Hypothalamus (tissue), 51 donors: ENCODE measurements around the gene NHERF2.

ENCODE experiments used
- DNase-seq, 51 donors: peaks; one replicate each; lab custom pipeline; 2025; lab: John Stamatoyannopoulos, UW

NHERF2 gene

DNA sequence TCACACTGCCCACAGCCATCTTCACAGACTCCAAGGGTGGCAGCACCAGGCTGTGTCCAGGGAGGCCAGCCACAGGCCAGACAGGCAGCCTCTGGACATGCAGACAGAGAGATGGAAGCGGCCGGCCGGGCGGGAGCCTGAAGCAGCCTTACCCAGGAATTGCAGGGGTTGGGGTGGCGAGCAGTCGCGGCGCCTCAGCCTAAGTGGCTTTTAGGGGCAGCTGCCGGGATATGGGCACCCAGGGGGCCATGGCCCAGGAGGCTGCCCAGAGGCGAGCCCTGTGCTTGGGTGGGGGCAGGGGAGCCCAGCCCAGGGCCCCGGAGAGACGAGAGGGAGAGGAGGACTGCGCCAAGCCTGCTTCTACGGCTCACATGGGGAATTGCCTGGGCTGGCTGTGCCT is 1.5 kb upstream of the NHERF2 start:
- DNase-seq, result no peak

GRCh38 chr16:2025878-2026460 is 733 bp upstream of the NHERF2 start:
- DNase-seq, result no peak

GRCh38 chr16:2027024-2028010 is 615 bp downstream of the NHERF2 start:
- peak in 1 of 51 donors; percentile 58 for DNase-seq

DNA sequence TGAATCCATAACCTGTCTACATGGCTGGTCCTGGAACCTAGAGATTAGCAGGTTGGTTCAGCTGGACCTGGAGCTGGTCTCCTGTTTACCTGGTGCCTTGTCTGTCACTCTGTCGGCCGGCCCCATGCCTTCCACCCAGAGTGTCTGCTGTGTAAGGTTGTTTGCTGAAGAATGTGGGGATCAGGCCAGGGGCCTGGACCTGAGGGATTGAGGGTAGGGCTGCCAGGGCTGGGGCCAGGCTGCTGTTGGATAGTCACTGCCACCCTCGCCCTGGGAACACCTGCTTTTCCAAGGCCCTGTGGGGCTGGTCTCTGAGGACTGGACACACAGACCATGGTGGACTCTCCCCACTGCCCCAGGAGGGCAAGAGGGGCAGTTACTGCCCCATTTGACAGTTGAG is 1.4 kb downstream of the NHERF2 start:
- no peak for DNase-seq

- no peak for DNase-seq
Measured at GRCh38 chr16:2028620-2029220, 2.0 kb downstream of the NHERF2 start.

DNA sequence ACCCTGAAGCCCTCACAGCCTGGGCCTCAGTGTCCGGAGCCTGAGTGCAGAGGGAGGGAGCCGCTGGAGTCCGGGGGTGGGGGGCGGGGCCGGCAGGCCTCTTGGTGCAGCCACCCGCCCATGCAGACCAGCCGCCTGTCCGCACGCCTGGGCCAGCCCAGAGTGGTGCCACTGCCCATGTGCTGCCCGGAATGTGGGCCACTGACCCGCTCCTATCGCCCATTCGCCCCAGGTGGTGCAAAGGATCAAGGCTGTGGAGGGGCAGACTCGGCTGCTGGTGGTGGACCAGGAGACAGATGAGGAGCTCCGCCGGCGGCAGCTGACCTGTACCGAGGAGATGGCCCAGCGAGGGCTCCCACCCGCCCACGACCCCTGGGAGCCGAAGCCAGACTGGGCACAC is 2.6 kb downstream of the NHERF2 start:
- DNase-seq, result no peak

DNA sequence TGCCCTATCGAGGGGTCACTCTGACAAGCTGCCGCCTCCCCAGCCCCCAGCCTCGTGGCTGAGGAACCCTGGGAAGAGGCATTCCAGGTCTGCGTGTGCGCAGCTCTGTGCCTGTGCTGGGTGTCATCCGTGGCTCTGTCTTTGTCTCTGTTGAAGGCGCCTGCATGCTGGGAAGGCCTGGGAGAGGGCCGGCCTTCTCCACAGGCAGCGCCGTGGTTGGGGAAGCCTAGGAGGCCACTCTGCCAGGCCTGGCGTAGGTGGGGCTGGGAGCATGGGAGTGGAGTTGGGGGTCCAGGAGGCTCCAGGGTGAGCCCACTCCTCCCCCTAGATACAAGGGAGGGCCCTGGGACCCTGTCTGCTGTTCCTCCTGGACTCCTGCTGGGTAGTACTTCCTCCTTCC is 3.3 kb downstream of the NHERF2 start:
- no peak for DNase-seq

- no peak for DNase-seq
Measured at GRCh38 chr16:2031081-2031577, 4.4 kb downstream of the NHERF2 start.

GRCh38 chr16:2032285-2033056 is 5.8 kb downstream of the NHERF2 start:
- DNase-seq, result peak in 27 of 51 donors; percentile 14 to 75 (median 44)

GRCh38 chr16:2033057-2033908 is 6.6 kb downstream of the NHERF2 start:
- DNase-seq, result peak; percentile 28 to 97 (median 88)

GRCh38 chr16:2033909-2034695 is 7.4 kb downstream of the NHERF2 start:
- peak in 2 of 51 donors; percentile 18 to 38 for DNase-seq

- no peak for DNase-seq
Measured at GRCh38 chr16:2034696-2035430, 8.2 kb downstream of the NHERF2 start.

DNA sequence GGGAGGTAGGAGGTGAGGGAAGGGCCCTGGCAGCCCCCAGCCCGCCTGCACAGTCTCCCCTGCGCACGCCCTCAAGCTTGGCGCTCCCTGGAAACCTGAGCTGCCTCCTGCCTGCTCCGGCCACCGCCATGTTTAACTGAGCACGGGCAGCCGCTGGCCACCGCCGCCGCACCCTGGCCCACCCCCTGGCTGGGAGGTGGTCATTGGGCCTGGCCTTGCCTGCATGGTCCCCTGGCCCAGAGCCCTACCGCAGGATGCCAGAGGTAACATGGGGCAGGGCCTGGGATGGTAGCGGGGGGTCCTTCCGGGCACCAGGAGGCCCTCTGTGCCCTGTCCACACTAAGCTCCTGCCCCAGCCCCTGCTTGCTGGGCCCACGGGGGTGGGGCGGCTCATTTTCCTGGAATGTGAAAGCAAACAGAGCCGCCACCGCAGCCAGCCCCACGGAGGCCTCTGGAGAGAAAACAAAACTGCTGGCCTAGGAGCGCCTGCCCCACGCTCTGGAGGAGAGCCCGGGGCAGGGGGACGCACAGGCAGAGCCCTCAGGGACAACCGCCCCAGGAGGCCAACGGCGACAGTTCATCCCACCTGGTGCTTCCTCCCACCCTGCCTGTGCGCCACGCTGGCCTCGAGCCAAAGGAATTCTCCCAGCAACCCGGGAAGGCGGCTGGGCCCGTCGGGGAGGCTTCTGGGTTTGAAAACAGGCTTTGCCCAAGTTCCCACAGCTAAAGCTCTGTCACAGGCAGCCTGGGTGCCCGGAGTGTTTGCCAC is 8.9 kb downstream of the NHERF2 start:
- DNase-seq, result peak in 10 of 51 donors; percentile 4 to 41 (median 20)

DNA sequence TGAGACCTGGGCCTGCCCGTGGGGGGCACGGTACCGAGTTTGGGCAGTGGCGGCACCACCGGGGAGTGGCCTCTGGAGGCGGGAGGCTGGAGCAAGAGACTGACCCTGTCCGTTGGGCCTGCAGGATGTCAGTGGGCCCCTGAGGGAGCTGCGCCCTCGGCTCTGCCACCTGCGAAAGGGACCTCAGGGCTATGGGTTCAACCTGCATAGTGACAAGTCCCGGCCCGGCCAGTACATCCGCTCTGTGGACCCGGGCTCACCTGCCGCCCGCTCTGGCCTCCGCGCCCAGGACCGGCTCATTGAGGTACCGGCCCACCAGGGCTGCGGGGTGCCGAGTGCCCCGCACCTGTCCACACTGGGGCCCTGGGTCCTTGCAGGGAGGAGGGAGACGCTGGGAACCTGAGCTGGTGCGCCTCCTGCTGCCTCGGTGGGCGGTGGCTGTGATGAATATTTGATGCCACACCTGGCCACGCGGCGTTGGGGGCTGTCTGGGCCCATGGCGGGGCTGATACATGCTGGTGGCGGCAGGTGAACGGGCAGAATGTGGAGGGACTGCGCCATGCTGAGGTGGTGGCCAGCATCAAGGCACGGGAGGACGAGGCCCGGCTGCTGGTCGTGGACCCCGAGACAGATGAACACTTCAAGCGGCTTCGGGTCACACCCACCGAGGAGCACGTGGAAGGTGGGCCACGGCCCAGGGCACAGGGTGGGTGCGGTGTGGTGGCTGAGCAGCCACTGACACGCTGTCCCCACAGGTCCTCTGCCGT is 9.7 kb downstream of the NHERF2 start:
- DNase-seq, result no peak

GRCh38 chr16:2037115-2037514 is 10.4 kb downstream of the NHERF2 start:
- no peak for DNase-seq

- no peak for DNase-seq
Measured at GRCh38 chr16:2037647-2038381, 11.1 kb downstream of the NHERF2 start.
